HCT116 (cell line): Measurements from ENCODE around the gene RC3H1.
"Not testable (repeated sequence)": the region's sequence is repeated elsewhere in the genome, so short reads cannot be mapped to it uniquely, and the experiment has no call there.

Source experiments
- EZH2 ChIP-seq: fragments of 200-600 bp; sonication (generic); IDR thresholded peaks from 2 replicates; pipeline ENCODE4 v1.6.1; 2017; ENCODE audit warnings: antibody characterized with exemption, mixed run types
- POLR2A ChIP-seq: IDR thresholded peaks from 2 replicates; pipeline ENCODE4 v1.7.0; 2011; ENCODE audit warnings: borderline replicate concordance; ENCODE audit not compliant: insufficient read depth, insufficient read length; ENCODE audit errors: extremely low read depth
- YY1 ChIP-seq: IDR thresholded peaks from 2 replicates; pipeline ENCODE4 v1.6.1; 2011; ENCODE audit warnings: low read length, low read depth, moderate library complexity, mild to moderate bottlenecking; ENCODE audit not compliant: insufficient replicate concordance; ENCODE audit errors: extremely low read depth
- TF ChIP-seq, protein P1 (sequence below), 3 experiments: fragments of 200-600 bp in 1 of 3; sonication (generic) in 1 of 3; IDR thresholded peaks in 2 of 3; conservative IDR thresholded peaks in 1 of 3; 2 replicates each; pipeline ENCODE4 v1.5.1; 2012 to 2017; ENCODE audit warnings: low read depth in 2 of 3, low read length in 2 of 3, antibody characterized with exemption in 1 of 3, borderline replicate concordance in 1 of 3, control low read depth in 1 of 3, mild to moderate bottlenecking in 1 of 3, mixed read lengths in 1 of 3, mixed run types in 1 of 3, moderate library complexity in 1 of 3; ENCODE audit not compliant: insufficient read depth in 1 of 3
- TF ChIP-seq, protein P2 (sequence below): IDR thresholded peaks from 2 replicates; pipeline ENCODE4 v1.6.1; 2012

DNA sequence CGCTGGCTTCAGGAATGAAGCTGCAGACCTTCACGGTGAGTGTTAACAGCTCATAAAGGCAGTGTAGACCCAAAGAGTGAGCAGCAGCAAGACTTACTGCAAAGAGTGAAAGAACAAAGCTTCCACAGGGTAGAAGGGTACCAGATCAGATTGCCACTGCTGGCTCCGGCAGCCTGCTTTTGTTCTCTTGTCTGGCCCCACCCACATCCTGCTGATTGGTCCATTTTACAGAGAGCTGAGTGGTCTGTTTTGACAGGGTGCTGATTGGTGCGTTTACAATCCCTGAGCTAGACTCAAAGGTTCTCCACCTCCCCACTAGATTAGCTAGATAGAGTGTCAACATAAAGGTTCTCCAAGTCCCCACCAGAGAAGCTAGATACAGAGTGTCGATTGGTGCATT lies 33.6 kb upstream of the RC3H1 start:
- TF ChIP-seq YY1, EZH2, POLR2A: not testable (repeated sequence)
- TF ChIP-seq, protein P1, sequence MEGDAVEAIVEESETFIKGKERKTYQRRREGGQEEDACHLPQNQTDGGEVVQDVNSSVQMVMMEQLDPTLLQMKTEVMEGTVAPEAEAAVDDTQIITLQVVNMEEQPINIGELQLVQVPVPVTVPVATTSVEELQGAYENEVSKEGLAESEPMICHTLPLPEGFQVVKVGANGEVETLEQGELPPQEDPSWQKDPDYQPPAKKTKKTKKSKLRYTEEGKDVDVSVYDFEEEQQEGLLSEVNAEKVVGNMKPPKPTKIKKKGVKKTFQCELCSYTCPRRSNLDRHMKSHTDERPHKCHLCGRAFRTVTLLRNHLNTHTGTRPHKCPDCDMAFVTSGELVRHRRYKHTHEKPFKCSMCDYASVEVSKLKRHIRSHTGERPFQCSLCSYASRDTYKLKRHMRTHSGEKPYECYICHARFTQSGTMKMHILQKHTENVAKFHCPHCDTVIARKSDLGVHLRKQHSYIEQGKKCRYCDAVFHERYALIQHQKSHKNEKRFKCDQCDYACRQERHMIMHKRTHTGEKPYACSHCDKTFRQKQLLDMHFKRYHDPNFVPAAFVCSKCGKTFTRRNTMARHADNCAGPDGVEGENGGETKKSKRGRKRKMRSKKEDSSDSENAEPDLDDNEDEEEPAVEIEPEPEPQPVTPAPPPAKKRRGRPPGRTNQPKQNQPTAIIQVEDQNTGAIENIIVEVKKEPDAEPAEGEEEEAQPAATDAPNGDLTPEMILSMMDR (IDR thresholded peaks at IDR 0.05 in 2 of 3, conservative IDR thresholded peaks at IDR 0.05 in 1 of 3; ENCODE audit: borderline replicate concordance in 1 of 3, insufficient read depth in 1 of 3, low read depth in 2 of 3, low read length in 2 of 3), result not testable (repeated sequence)
- TF ChIP-seq, protein P2, sequence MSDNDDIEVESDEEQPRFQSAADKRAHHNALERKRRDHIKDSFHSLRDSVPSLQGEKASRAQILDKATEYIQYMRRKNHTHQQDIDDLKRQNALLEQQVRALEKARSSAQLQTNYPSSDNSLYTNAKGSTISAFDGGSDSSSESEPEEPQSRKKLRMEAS, result not testable (repeated sequence)
